ENCODE data around the gene BMF.
A peak's percentile ranks its signal among the peaks of the same experiment; 100 is the strongest.

BMF gene

GRCh38 chr15:40108061-40108854, 421 bp downstream of the BMF start:
- H3K4me1 ChIP-seq (ENCODE audit: low read length) = peaks cover 55% of the 10 kb centered on the region
- peak overlapping the region; percentile 98 for H3K4me2 ChIP-seq (ENCODE audit: low read length)
- H3K4me3 ChIP-seq (ENCODE audit: low read length) = peak overlapping the region; percentile 86
- H2AFZ ChIP-seq (ENCODE audit: low read depth, low read length) = no peak overlapping the region
- peak overlapping the region; percentile 98 for H3K9ac ChIP-seq (ENCODE audit: low read length)
- H3K9me3 ChIP-seq (ENCODE audit: insufficient read depth, low read length) = no peaks in the 10 kb centered on the region
- no peaks in the 10 kb centered on the region for H4K20me1 ChIP-seq (ENCODE audit: insufficient read depth, low read length)
- no peaks in the 10 kb centered on the region for H3K27me3 ChIP-seq (ENCODE audit: low read depth, low read length)
- peaks cover 20% of the 10 kb centered on the region for H3K36me3 ChIP-seq (replicated peaks; ENCODE audit: low read depth, low read length)
- H3K79me2 ChIP-seq (ENCODE audit: low read length) = peaks cover 45% of the 10 kb centered on the region
- TF ChIP-seq EZH2phosphoT487 (IDR thresholded peaks at IDR 0.05; ENCODE audit: low read depth) = no peak
- TF ChIP-seq CTCF (IDR thresholded peaks at IDR 0.05; ENCODE audit: low read depth, low read length) = no peak
- H3K27ac ChIP-seq (ENCODE audit: low read length) = peak overlapping the region; percentile 99

GRCh38 chr15:40106203-40107161, 2.2 kb downstream of the BMF start:
- TF ChIP-seq CTCF (IDR thresholded peaks at IDR 0.05; ENCODE audit: low read depth, low read length) = peak; percentile 52
- TF ChIP-seq EZH2phosphoT487 (IDR thresholded peaks at IDR 0.05; ENCODE audit: low read depth) = no peak
- no peaks in the 10 kb centered on the region for H3K27me3 ChIP-seq (ENCODE audit: low read depth, low read length)
- H3K9me3 ChIP-seq (ENCODE audit: insufficient read depth, low read length) = no peaks in the 10 kb centered on the region
- H4K20me1 ChIP-seq (ENCODE audit: insufficient read depth, low read length) = no peaks in the 10 kb centered on the region
- H2AFZ ChIP-seq (ENCODE audit: low read depth, low read length) = no peak overlapping the region
- peaks cover 66% of the 10 kb centered on the region for H3K4me1 ChIP-seq (ENCODE audit: low read length)
- peaks cover 61% of the 10 kb centered on the region for H3K79me2 ChIP-seq (ENCODE audit: low read length)
- H3K27ac ChIP-seq (ENCODE audit: low read length) = peak overlapping the region; percentile 99
- H3K4me2 ChIP-seq (ENCODE audit: low read length) = peak overlapping the region; percentile 98
- peak overlapping the region; percentile 86 for H3K4me3 ChIP-seq (ENCODE audit: low read length)
- H3K9ac ChIP-seq (ENCODE audit: low read length) = peak overlapping the region; percentile 98
- H3K36me3 ChIP-seq (replicated peaks; ENCODE audit: low read depth, low read length) = peaks cover 35% of the 10 kb centered on the region

- Histone ChIP-seq H3K4me1 (ENCODE audit: low read length) (peaks cover 75% of the 10 kb centered on the region), H3K36me3 (replicated peaks; ENCODE audit: low read depth, low read length) (peaks cover 38% of the 10 kb centered on the region), H3K9me3 (ENCODE audit: insufficient read depth, low read length) (no peaks in the 10 kb centered on the region), H3K9ac (ENCODE audit: low read length) (peak overlapping the region; percentile 98), H3K4me2 (ENCODE audit: low read length) (peak overlapping the region; percentile 98), H4K20me1 (ENCODE audit: insufficient read depth, low read length) (no peaks in the 10 kb centered on the region), H3K79me2 (ENCODE audit: low read length) (peaks cover 65% of the 10 kb centered on the region), H2AFZ (ENCODE audit: low read depth, low read length) (no peak overlapping the region), H3K4me3 (ENCODE audit: low read length) (peak overlapping the region; percentile 86), H3K27me3 (ENCODE audit: low read depth, low read length) (no peaks in the 10 kb centered on the region), H3K27ac (ENCODE audit: low read length) (peak overlapping the region; percentile 99)
- TF ChIP-seq CTCF (IDR thresholded peaks at IDR 0.05; ENCODE audit: low read depth, low read length) = no peak
- TF ChIP-seq EZH2phosphoT487 (IDR thresholded peaks at IDR 0.05; ENCODE audit: low read depth) = no peak
Measured at GRCh38 chr15:40105517-40106202, 3.0 kb downstream of the BMF start.
